CD4-positive, alpha-beta T cell treated with Interleukin-15 for 1 hour (primary cell): Measurements from ENCODE around the gene CACNA1F.
A peak's percentile ranks its signal among the peaks of the same experiment; 100 is the strongest.

ENCODE experiments used
- DNase-seq: peaks from one replicate; pipeline ENCODE4 v3.0.0-alpha.2; 2020

CACNA1F gene

DNA sequence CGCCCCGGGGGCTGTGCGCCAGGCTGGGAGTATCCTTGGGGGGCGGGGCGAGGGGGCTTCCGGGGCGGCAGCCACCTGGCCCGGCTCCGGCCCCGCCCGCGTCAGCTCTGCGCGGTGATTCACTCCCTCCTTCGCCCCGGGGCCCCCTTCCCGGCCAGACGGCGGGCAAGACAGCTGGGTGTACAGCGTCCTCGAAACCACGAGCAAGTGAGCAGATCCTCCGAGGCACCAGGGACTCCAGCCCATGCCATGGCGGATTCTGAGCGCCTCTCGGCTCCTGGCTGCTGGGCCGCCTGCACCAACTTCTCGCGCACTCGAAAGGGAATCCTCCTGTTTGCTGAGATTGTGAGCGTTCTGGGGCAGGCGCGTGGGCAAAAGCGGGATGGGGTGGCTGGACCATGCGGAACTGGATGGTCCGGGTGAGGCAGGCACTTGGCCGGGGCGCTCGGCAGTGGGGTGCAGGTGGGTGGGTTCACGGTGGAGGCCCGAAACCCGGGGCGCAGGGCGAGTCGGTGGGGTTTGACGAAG lies 61.3 kb downstream of the CACNA1F start, which contains the start of gene PLP2:
Gene PLP2 (plus strand): TSS at position 147 of the 528 bp plus-strand sequence. CDS start 103 bp downstream, at position 250.
- DNase-seq: peak; percentile 72

DNA sequence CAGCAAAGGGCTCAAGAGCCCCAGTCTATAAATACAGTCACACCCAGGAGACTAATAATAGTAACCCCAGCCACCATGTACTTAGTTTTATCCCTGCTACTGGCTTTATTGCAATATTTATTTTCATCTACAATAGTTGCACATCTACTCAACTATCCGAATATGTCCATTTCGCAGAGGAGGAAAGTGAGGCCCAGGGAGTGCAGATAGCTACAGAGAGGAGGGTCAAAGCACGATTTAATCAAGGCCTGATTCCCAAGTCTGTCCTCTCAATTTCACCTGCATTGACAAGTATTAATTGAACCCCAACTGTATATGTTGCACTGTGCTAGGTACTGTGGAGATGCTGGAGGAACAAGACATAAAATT lies 65.4 kb downstream of the CACNA1F start:
- DNase-seq: no peak

DNA sequence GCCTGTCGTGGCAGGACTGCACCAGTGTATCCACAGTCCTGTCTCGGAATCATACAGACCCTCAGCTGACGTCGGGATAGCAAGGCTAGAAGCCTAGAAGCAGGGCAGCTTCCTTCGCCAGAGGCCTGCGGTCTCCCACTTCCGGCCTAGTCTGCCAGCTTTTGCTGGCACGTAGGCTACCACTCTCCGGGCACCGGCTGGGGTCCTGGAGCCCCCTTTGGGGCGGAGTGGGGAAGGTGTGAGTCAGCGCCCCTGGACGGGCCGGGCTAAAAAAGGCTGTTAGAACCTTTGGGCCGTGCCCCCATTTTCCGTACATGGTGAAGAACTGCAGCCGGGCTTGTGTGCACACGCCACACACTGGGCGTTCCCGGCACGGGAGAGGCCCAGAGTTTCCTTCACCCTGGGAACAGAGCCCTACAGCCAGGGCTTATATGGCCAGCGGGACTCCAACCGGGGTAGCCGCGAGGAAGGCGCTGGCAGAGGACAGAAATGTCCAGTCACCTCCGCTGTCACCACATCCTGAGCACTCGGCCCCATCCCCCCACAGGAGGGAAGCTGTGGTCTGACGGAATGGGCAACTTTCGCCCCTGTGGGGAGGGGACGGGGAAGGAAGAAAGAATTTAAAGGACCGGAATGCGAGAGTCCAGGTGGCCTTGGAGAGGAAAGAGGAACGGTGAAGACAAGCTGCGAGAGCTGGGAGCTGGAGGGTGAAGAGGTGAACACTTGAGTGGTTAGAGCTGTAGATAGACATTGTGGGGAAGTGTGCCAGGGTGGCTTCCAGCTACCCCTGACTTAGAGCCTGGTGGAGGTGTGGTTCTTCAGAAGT lies 66.0 kb downstream of the CACNA1F start:
- peak; percentile 79 for DNase-seq

DNA sequence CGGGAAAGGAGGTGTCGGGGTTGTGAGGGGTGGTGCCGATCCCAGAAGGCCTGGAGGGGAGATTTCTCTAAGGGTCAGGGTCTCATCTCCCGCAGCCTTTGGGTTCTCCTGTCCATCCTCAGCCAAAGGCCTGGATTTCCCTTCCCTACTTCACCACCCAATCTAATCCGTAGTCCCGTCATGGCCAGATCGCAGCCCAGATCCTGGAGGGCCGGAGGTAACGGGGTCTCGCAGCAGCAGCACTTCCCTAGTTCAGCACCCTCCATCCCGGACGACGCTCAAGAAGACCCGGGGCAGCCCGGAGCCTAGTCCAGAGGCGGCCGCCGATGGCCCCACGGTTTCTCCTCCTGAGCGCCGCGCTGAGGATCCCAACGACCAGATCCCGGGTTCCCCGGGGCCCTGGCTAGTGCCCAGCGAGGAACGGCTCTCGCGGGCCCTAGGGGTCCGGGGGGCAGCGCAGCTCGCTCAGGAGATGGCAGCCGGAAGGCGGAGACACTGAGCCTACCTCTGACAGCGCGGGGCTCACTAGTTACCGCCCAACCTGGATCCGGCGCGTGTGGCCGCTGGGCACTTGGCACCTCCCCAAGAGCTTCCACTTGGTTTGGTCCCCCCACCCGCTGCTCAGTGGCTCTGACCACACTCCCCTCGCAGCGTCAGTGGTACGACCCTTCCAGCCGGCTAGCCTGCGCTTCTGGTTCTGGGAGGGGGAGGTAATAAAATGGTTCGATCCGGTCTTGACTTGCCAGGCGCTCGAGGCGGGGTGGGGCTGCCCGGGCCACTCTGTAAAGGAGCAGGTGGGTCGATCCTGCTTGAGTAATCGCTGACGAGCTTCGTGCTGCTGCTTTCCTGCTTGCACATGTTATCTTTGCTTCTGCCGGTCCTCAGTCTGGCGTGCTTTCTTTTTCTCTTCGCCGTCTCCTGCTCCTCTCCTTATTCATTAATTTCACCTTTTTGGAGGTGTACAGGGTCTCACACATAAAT lies 66.9 kb downstream of the CACNA1F start:
- peak; percentile 86 for DNase-seq

DNA sequence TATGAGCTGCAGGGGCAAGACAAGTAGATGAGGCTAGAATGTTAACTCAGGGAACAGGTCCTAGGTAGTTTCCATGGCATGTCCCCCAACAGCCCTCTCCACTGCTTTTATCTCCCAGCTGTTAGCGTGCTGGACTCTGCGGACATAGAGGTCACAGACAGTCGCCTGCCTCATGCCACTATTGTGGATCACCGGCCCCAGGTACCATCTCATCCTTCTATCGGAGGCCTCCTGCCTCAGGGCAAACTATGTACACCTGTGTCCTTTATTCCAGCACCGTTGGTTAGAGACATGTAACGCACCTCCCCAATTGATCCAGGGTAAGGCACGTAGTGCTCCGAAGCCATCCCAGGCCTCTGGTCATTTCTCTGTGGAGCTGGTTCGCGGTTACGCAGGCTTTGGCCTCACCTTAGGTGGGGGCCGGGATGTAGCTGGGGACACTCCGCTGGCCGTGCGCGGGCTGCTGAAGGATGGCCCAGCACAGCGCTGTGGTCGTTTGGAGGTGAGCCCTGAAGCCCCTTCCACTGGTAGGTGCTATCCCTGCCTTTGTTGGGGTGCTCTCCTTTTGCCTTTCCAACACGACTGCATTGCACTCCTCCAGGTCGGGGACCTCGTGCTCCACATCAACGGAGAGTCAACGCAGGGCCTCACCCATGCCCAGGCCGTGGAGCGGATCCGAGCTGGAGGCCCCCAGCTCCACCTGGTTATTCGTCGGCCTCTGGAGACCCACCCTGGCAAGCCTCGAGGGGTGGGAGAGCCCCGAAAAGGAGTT lies 68.4 kb downstream of the CACNA1F start:
- DNase-seq: no peak

DNA sequence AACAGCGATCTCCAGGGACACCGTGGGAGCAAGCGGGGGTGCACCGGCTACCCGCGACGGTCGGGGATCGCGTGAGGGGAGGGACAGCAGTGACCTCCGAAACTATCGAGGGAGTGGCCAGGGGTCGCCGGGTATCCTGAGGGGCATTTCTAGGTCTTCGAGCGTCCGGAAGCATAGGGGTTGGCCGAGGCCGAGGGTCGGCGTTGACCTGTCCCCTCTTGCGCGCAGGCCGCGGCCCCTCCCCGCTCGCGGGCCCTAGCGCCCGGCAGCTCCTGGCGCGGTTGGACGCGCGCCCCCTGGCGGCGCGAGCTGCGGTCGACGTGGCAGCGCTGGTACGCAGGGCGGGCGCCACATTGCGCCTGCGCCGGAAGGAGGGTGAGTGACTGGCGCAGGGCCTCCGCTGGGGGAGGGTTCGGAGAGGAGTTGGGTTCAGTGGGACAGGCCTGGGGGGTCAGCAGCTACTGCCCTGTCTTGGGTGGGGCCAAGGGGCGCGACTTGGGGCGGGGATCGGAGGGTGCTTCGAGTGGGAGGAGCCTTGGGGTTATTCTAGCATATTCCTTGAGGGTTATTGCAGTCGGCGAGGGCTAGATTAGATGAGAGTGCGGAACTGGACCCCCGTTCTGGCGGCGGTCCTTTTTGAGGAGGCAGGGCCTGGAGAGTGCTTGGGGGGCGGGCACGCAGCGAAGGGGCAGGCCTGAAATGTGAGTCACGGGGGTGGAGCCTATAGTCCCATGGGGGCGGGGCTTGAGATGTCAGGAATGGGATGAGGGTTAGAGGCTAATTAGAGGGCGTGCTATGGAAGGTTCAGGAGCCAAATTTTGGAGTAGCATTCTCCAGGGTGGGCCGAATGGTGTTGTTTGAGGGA lies 69.4 kb downstream of the CACNA1F start:
- DNase-seq: peak; percentile 87

DNA sequence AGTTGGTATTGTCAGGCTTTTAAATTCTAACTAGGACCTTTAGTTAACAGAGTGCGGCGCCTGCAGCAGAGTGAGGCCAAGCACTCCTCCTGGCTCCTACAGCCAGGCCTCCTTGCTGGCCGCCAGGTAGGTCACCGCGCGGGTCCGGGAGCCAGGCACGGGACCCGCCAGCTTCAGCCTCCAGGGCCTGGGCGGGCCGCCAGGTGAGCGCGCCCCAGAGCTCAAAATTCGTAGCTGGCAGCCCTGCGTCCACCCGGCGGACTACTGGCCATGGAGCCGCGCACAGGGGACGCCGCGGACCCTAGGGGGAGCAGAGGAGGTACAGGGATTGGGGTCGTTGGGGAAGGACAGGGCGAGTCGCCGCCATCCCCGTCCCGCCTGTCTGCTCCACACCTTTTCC lies 70.5 kb downstream of the CACNA1F start, which contains the start of gene MAGIX:
Gene MAGIX (plus strand): TSS at position 139 of the 400 bp plus-strand sequence. CDS start 132 bp downstream, at position 271.
- no peak for DNase-seq

DNA sequence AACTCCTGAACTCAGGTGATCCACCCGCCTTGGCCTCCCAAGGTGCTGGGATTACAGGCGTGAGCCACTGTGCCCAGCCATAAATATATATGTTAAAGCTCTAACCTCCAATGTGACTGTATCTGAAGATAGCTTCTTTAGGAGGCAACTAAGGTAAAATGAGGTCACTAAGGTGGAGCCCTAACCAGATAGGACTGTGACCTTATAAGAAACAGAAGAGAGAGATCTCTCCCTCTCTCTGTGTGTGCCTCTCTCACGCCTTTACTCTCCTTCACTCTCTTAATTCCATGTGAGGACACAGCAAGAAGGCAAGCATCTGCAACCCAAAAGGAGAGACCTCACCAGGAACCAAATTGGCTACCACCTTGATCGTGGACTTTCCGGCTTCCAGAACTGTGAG lies 71.5 kb downstream of the CACNA1F start:
- no peak for DNase-seq

DNA sequence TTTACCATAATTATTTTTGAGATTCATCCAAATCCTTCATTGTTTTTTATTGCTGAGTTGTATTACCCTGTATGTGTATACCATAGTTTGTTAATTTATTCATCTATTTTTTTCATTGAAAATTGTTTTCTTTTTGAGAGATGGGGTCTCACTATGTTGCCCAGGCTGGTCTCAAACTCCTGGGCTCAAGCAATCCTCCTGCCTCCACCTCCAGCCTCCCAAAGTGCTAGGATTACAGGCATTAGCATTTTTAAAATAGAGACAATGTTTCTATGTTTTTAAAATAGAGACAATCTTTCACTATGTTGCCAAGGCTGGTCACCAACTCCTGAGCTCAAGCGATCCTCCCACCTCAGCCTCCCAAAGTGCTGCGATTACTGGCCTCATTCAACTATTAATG lies 72.2 kb downstream of the CACNA1F start:
- no peak for DNase-seq

DNA sequence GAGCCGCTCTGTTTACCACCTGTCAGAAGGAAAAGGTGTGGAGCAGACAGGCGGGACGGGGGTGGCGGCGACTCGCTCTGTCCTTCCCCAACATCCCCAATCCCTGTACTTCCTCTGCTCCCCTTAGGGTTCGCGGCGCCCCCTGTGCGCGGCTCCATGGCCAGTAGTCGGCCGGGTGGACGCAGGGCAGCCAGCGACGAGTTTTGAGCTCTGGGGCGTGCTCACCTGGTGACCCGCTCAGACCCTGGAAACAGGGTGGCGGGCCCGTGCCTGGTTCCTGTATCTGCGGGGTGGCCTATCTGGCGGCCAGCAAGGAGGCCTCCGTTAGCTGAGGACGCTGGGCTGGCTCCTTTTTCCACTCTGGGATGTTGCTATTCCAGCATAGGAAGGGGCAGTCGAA lies 75.9 kb downstream of the CACNA1F start:
- DNase-seq: no peak

DNA sequence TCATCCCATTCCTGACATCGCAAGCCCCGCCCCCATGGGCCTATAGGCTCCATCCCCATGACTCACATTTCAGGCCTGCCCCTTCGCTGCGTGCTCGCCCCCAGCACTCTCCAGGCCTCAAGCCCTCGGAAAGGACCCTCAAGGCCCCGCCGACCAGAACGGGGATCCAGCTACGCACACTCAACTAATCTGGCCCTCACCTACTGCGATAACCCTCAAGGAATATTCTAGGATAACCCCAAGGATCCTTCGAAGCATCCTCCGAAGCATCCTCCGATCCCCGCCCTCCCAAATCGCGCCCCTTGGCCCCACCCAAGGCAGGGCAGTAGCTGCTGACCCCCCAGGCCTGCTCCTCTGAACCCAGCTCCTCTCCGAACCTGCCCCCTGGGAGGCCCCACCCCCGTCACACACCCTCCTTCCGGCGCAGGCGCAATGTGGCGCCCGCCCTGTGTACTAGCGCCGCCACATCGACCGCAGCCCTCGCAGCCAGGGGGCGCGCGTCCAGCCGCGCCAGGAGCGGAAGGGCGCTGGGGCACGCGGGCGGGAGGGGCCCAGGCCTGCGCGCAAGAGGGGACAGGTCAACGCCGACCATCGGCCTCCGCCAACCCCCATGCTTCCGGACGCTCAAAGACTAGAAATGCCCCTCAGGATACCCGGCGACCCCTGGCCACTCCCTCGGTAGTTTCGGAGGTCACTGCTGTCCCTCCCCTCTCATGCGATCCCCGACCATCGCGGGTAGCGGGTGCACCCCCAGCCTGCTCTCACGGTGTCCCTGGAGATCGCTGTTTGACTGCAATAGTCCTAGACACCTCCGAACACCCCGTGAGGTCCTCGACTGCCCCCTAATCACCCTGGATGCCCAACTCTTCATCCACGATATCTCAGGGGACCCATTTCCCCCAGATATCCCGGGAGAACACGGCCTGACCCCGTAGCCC lies 77.0 kb downstream of the CACNA1F start:
- DNase-seq: peak; percentile 89

DNA sequence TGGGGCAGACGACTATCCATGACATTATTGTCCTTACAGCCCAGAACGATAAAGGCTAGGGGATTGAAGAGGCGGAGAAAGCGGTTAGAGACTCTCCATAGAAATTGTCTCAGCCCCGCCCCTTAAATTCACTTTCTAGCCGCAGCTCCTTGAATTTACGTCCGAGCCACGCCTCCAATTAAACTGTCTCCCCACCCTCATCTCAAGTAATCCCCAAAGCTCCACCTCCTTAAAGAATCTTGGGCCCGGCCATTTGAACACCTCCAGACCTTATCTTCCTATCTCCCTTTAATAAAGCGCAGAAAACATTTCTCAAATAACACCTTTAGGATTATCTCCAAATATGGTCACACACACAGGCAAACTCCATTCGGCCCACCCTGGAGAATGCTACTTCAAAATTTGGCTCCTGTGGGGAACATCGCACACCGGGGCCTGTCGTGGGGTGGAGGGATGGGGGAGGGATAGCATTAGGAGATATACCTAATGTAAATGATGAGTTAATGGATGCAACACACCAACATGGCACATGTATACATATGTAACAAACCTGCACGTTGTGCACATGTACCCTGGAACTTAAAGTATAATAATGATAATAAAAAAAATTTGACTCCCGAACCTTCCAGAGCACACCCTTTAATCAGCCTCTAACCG lies 77.8 kb downstream of the CACNA1F start:
- DNase-seq: peak; percentile 36
